ENCODE measurements around the gene DYNC1LI2. TPM values are rescaled to one million over a fixed set of nuclear protein-coding genes. Genes with fewer than 3 reads are reported as not detected.

The DYNC1LI2 gene
- total RNA-seq, 1 donor from 2014 or later: 179 TPM

DNA sequence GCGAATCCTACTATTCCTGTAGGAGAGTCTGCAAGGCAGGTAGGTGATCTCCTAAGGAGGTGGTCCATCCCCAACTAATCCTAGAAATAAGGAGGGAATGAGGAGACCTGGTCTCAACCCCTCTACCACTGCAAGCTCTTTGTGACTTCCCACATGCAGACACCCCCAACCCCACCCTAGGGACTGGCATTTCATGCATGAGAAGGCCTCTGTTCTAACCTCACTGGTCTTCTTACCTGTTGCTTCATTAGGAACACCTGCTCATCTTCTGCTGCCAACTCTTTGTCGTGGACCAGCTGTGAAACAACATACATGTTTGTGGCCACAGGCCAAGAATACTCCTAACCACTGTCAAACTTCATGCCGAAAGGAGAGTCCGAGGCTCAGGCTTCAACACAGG, 22.6 kb downstream of the DYNC1LI2 start:
- no peak for DNase-seq (ENCODE audit: low spot score, unreplicated experiment)
- Mint-ChIP-seq H3K27me3 (no peaks in the 10 kb centered on the region), H3K27ac (no peak overlapping the region), H3K9me3 (ENCODE audit: low read depth) (no peaks in the 10 kb centered on the region), H3K4me1 (ENCODE audit: low read depth) (peaks cover 27% of the 10 kb centered on the region), H3K4me3 (ENCODE audit: low read depth) (no peak overlapping the region), H3K36me3 (ENCODE audit: insufficient read depth) (peaks cover 47% of the 10 kb centered on the region)
- no peak for TF ChIP-seq CTCF (IDR thresholded peaks at IDR 0.05; ENCODE audit: unreplicated experiment)

- Mint-ChIP-seq H3K27ac (peak overlapping the region; percentile 84), H3K9me3 (ENCODE audit: low read depth) (no peaks in the 10 kb centered on the region), H3K4me1 (ENCODE audit: low read depth) (peaks cover 31% of the 10 kb centered on the region), H3K36me3 (ENCODE audit: insufficient read depth) (peaks cover 50% of the 10 kb centered on the region), H3K27me3 (no peaks in the 10 kb centered on the region), H3K4me3 (ENCODE audit: low read depth) (no peak overlapping the region)
- TF ChIP-seq CTCF (IDR thresholded peaks at IDR 0.05; ENCODE audit: unreplicated experiment): peak; percentile 71
- DNase-seq (ENCODE audit: low spot score, unreplicated experiment): no peak
Observed at GRCh38 chr16:66728117-66728787, 23.2 kb downstream of the DYNC1LI2 start.

- TF ChIP-seq CTCF (IDR thresholded peaks at IDR 0.05; ENCODE audit: unreplicated experiment): no peak
- Mint-ChIP-seq H3K36me3 (ENCODE audit: insufficient read depth) (peaks cover 35% of the 10 kb centered on the region), H3K4me3 (ENCODE audit: low read depth) (no peak overlapping the region), H3K4me1 (ENCODE audit: low read depth) (peaks cover 19% of the 10 kb centered on the region), H3K27ac (no peak overlapping the region), H3K9me3 (ENCODE audit: low read depth) (no peaks in the 10 kb centered on the region), H3K27me3 (no peaks in the 10 kb centered on the region)
- DNase-seq (ENCODE audit: low spot score, unreplicated experiment): no peak
Observed at GRCh38 chr16:66720766-66721165, 30.6 kb downstream of the DYNC1LI2 start.

DNA sequence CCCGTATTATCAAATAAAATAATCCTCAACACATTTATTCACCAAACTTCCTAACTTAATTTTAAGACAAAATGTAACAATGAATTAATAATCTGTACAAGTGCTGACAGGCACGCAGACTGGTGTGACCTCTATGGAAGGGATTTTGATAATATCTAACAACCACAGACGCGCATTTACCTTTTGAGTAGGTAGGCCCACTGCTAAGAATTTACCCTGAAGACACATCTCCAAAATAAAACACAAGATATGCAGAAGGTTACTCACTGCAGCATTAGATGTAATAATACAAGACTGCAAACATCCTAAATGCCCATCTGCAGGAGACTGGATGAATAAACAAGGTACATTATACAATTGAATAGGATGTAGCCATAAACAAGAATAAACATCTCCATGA, 32.2 kb downstream of the DYNC1LI2 start:
- no peak overlapping the region for H3K27ac Mint-ChIP-seq
- H3K27me3 Mint-ChIP-seq: no peaks in the 10 kb centered on the region
- H3K4me3 Mint-ChIP-seq (ENCODE audit: low read depth): no peak overlapping the region
- peaks cover 15% of the 10 kb centered on the region for H3K4me1 Mint-ChIP-seq (ENCODE audit: low read depth)
- peaks cover 24% of the 10 kb centered on the region for H3K36me3 Mint-ChIP-seq (ENCODE audit: insufficient read depth)
- DNase-seq (ENCODE audit: low spot score, unreplicated experiment): no peak
- H3K9me3 Mint-ChIP-seq (ENCODE audit: low read depth): no peaks in the 10 kb centered on the region
- TF ChIP-seq CTCF (IDR thresholded peaks at IDR 0.05; ENCODE audit: unreplicated experiment): no peak

DNA sequence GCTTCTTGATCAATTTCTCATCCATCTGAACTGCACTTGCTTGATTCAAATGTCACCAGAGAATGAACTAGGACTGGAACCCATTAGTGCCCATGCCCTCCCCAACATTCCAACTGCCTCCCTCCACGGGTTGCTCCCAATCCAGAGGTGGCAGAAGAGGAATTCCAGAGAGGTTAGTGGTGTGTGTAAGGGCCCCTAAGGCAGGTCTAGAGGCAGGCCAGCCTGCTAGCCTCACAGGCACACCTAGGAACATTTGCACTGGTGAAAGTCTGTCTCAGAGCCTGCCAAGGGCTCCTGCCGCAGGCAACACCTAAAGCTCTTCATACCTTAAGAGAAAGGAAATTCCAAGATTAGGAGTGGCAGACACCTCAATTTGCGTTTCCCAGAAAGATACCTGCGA, 33.6 kb downstream of the DYNC1LI2 start:
- DNase-seq (ENCODE audit: low spot score, unreplicated experiment): no peak
- no peaks in the 10 kb centered on the region for H3K27me3 Mint-ChIP-seq
- no peak for TF ChIP-seq CTCF (IDR thresholded peaks at IDR 0.05; ENCODE audit: unreplicated experiment)
- peaks cover 4% of the 10 kb centered on the region for H3K4me1 Mint-ChIP-seq (ENCODE audit: low read depth)
- no peak overlapping the region for H3K4me3 Mint-ChIP-seq (ENCODE audit: low read depth)
- H3K27ac Mint-ChIP-seq: no peak overlapping the region
- no peaks in the 10 kb centered on the region for H3K9me3 Mint-ChIP-seq (ENCODE audit: low read depth)
- H3K36me3 Mint-ChIP-seq (ENCODE audit: insufficient read depth): peaks cover 10% of the 10 kb centered on the region
